Measurements from ENCODE around the gene DOLK.

DNA sequence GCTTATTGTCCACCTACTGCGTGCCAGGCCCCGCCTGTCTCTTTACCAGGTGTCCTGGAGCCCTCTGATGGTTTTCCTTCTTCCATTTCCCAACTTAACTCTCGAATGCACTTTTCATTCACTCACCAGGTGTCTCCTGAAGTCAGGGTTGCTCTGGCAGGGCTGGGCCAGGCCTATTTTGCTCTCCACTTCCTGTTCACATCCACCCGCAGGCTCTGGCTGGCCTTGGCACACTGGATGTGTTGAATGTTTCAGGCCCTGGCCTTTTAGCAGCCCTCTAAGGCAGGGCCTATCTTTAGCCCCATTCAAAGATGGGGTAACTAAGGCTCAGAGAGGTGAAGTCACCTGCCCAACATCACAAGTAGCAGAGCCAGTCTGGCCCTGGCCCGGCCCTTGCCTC lies 49.0 kb downstream of the DOLK start:
- TF ChIP-seq, protein P1, sequence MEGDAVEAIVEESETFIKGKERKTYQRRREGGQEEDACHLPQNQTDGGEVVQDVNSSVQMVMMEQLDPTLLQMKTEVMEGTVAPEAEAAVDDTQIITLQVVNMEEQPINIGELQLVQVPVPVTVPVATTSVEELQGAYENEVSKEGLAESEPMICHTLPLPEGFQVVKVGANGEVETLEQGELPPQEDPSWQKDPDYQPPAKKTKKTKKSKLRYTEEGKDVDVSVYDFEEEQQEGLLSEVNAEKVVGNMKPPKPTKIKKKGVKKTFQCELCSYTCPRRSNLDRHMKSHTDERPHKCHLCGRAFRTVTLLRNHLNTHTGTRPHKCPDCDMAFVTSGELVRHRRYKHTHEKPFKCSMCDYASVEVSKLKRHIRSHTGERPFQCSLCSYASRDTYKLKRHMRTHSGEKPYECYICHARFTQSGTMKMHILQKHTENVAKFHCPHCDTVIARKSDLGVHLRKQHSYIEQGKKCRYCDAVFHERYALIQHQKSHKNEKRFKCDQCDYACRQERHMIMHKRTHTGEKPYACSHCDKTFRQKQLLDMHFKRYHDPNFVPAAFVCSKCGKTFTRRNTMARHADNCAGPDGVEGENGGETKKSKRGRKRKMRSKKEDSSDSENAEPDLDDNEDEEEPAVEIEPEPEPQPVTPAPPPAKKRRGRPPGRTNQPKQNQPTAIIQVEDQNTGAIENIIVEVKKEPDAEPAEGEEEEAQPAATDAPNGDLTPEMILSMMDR (conservative IDR thresholded peaks at IDR 0.05; ENCODE audit: low read depth, low read length), result no peak
- no peak for TF ChIP-seq POLR2A (IDR thresholded peaks at IDR 0.05; ENCODE audit: low read depth, low read length)
- no peak for TF ChIP-seq NFE2L2 (IDR thresholded peaks at IDR 0.05; ENCODE audit: low read depth, low read length)
- no peak for TF ChIP-seq MAZ (IDR thresholded peaks at IDR 0.05; ENCODE audit: borderline replicate concordance, low read depth, low read length)
- no peak for TF ChIP-seq RFX5 (IDR thresholded peaks at IDR 0.05; ENCODE audit: low read depth, low read length)
- no peak for TF ChIP-seq RAD21 (IDR thresholded peaks at IDR 0.05; ENCODE audit: low read length)
- TF ChIP-seq CEBPB (IDR thresholded peaks at IDR 0.05; ENCODE audit: low read depth, low read length), result no peak
- TF ChIP-seq CHD1 (IDR thresholded peaks at IDR 0.05; ENCODE audit: low read depth, low read length), result no peak
- no peak for TF ChIP-seq MXI1 (IDR thresholded peaks at IDR 0.05; ENCODE audit: borderline replicate concordance, low read depth, low read length)
- no peak for TF ChIP-seq SMC3 (IDR thresholded peaks at IDR 0.05; ENCODE audit: low read depth, low read length)

All from IMR-90 (cell line).